ENCODE data around the gene HEPACAM2.

HEPACAM2 gene

DNA sequence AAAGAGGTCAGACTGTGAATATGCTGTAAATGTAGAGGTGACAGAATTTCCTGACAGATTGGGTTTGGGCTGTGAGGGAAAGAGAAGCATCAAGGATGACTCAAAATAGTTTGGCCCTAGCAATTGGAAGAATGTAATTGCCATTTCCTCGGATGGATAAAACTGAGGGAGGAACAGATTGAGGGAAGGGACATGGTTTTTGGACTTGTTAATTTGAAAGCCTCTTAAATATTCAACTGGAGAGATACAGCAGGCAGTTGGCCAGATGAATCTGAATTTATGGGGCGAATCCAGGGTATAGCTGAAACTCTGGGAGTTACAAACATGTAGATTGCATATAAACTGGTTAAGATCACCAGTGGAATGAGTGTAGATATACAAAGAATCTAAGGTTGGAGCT is 9.3 kb upstream of the HEPACAM2 start:
- no peak for DNase-seq (ENCODE audit: low read depth in 1 of 2, low spot score in 1 of 2)
- H3K4me3 ChIP-seq (replicated peaks; ENCODE audit: insufficient read depth, low read length) = no peak overlapping the region
- H3K27ac ChIP-seq (replicated peaks) = no peak overlapping the region
- no peaks in the 10 kb centered on the region for H3K27me3 ChIP-seq (ENCODE audit: insufficient read depth, poor library complexity, severe bottlenecking)
- TF ChIP-seq, protein P1, sequence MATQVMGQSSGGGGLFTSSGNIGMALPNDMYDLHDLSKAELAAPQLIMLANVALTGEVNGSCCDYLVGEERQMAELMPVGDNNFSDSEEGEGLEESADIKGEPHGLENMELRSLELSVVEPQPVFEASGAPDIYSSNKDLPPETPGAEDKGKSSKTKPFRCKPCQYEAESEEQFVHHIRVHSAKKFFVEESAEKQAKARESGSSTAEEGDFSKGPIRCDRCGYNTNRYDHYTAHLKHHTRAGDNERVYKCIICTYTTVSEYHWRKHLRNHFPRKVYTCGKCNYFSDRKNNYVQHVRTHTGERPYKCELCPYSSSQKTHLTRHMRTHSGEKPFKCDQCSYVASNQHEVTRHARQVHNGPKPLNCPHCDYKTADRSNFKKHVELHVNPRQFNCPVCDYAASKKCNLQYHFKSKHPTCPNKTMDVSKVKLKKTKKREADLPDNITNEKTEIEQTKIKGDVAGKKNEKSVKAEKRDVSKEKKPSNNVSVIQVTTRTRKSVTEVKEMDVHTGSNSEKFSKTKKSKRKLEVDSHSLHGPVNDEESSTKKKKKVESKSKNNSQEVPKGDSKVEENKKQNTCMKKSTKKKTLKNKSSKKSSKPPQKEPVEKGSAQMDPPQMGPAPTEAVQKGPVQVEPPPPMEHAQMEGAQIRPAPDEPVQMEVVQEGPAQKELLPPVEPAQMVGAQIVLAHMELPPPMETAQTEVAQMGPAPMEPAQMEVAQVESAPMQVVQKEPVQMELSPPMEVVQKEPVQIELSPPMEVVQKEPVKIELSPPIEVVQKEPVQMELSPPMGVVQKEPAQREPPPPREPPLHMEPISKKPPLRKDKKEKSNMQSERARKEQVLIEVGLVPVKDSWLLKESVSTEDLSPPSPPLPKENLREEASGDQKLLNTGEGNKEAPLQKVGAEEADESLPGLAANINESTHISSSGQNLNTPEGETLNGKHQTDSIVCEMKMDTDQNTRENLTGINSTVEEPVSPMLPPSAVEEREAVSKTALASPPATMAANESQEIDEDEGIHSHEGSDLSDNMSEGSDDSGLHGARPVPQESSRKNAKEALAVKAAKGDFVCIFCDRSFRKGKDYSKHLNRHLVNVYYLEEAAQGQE (IDR thresholded peaks at IDR 0.05; ENCODE audit: insufficient replicate concordance, low read depth) = no peak
- TF ChIP-seq SPI1 (IDR thresholded peaks at IDR 0.05; ENCODE audit: borderline replicate concordance, low read depth) (no peak), GABPA (IDR thresholded peaks at IDR 0.05; ENCODE audit: low read depth) (no peak)

DNA sequence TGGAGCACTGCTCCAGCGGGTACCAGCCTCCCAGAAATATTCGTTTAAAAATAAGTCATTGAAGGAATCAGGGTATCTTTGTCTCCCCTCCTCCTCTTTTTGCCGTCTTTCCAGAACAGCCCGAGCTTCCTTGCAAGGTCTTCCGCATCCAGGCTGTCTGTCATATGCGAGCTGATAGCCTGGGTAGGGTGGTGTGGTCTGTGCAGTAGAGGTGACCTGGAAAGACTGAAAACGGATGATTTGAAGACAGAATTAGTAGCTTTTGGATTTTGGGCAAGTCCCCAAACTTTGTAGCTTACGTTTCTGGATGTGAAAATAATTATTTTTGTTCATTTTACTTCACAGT is 6.4 kb upstream of the HEPACAM2 start:
- Histone ChIP-seq H3K27me3 (ENCODE audit: insufficient read depth, poor library complexity, severe bottlenecking) (no peaks in the 10 kb centered on the region), H3K27ac (replicated peaks) (peak overlapping the region; percentile 10; the same call in 1 of the 2 replicates), H3K4me3 (replicated peaks; ENCODE audit: insufficient read depth, low read length) (peak overlapping the region; percentile 86)
- TF ChIP-seq, protein P2, sequence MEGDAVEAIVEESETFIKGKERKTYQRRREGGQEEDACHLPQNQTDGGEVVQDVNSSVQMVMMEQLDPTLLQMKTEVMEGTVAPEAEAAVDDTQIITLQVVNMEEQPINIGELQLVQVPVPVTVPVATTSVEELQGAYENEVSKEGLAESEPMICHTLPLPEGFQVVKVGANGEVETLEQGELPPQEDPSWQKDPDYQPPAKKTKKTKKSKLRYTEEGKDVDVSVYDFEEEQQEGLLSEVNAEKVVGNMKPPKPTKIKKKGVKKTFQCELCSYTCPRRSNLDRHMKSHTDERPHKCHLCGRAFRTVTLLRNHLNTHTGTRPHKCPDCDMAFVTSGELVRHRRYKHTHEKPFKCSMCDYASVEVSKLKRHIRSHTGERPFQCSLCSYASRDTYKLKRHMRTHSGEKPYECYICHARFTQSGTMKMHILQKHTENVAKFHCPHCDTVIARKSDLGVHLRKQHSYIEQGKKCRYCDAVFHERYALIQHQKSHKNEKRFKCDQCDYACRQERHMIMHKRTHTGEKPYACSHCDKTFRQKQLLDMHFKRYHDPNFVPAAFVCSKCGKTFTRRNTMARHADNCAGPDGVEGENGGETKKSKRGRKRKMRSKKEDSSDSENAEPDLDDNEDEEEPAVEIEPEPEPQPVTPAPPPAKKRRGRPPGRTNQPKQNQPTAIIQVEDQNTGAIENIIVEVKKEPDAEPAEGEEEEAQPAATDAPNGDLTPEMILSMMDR (IDR thresholded peaks at IDR 0.05; ENCODE audit: insufficient read depth, low read length) = no peak
- no peak for TF ChIP-seq POLR2AphosphoS5 (IDR thresholded peaks at IDR 0.05; ENCODE audit: low read depth)
- TF ChIP-seq GABPA (IDR thresholded peaks at IDR 0.05; ENCODE audit: low read depth) = no peak
- TF ChIP-seq, protein P1 (IDR thresholded peaks at IDR 0.05; ENCODE audit: insufficient replicate concordance, low read depth) = no peak
- no peak for TF ChIP-seq SPI1 (IDR thresholded peaks at IDR 0.05; ENCODE audit: borderline replicate concordance, low read depth)
- DNase-seq (ENCODE audit: low read depth in 1 of 2, low spot score in 1 of 2) = peak in 1 of 2 experiments; percentile 16

DNA sequence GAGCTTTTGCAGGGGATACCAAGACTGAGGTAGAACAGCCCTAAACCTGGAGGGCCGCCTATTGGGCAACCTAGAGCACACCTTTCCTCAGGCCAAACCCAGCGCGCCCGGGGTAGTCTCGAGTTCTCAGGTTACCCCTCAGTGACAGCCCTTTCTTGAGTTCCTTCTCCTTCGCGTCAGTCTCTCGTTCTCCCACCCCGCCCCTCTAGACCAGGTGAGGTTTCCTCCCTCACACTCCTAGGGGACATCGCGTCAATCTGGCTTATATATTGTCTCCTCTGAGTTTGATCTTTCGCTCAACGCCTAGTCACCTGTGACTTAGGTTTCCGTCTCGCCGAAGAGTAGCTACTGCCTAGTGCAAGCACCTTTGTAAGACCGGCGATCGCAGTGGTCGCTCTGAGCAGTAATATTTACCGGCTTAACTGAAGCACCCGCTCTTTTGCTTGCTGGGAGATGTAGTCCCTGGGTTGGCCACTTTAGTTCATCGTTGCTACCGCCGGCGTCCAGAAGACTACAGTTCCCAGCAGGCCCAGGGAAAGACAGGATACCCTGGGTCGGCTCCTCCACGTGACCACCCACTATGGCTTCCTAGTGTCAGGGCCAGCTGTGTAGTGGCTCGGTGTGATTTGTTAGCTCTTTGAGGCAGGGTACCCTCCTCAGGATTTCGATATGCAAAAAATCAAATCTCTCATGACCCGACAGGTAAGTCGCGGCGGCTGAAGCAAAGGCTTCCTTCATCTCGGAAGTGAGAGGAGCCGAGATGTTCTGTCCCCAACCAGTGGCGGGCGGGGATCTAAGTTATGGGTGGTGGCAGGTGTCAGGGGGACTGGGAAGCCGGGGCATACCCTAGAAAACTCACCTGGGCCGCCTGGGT is 5.8 kb upstream of the HEPACAM2 start, which contains the start of gene VPS50:
TSS of gene VPS50 (plus strand) at position 568 of the 874 bp plus-strand sequence. CDS start at position 670, 102 bp downstream.
- Histone ChIP-seq H3K27ac (replicated peaks) (peak within 1 kb of the TSS; percentile 56), H3K27me3 (ENCODE audit: insufficient read depth, poor library complexity, severe bottlenecking) (no peaks in the 10 kb centered on the region), H3K4me3 (replicated peaks; ENCODE audit: insufficient read depth, low read length) (peak within 1 kb of the TSS; percentile 86)
- peak; percentile 77 to 97 for DNase-seq (ENCODE audit: low read depth in 1 of 2, low spot score in 1 of 2)
- TF ChIP-seq POLR2AphosphoS5 (IDR thresholded peaks at IDR 0.05; ENCODE audit: low read depth) (peak; percentile 59; the same call in 1 of the 2 replicates), GABPA (IDR thresholded peaks at IDR 0.05; ENCODE audit: low read depth) (peak; percentile 49; the same call in 1 of the 2 replicates), SPI1 (IDR thresholded peaks at IDR 0.05; ENCODE audit: borderline replicate concordance, low read depth) (no peak)
- TF ChIP-seq, protein P2 (IDR thresholded peaks at IDR 0.05; ENCODE audit: insufficient read depth, low read length) = no peak
- TF ChIP-seq, protein P1 (IDR thresholded peaks at IDR 0.05; ENCODE audit: insufficient replicate concordance, low read depth) = no peak

All from HL-60 (cell line).